ENCODE data around the gene PRR13. TPM values are rescaled to one million over a fixed set of nuclear protein-coding genes. Genes with fewer than 3 reads are reported as not detected.

The PRR13 gene
- total and polyA plus RNA-seq, 2 of the 13 experiments (the other 11 are each of a cell fraction or from before 2014, with no cell fraction given): 65.0 to 102 TPM

GRCh38 chr12:53482626-53483168 is 41.2 kb downstream of the PRR13 start:
- H3K4me3 ChIP-seq (replicated peaks in 1 of 3; ENCODE audit: insufficient read depth in 1 of 3, low read depth in 2 of 3, low read length in 3 of 3): no peak overlapping the region
- whole genome bisulfite sequencing (ENCODE audit: low lambda C conversion rate): 90% methylated on average over 2 of the region's 18 CpGs
- peaks cover 13 to 45% of the 10 kb centered on the region in 2 experiments for H3K36me3 ChIP-seq (replicated peaks in 1 of 2; ENCODE audit: control insufficient read depth in 1 of 2, insufficient read depth in 2 of 2, low read length in 2 of 2)
- in situ Hi-C loops (cut with HindIII; ENCODE audit: extremely low pct_ligation_motif_present, low pct_unique_long_range_greater_than_20kb) (no loop called here), intact Hi-C loops (cut with micrococcal nuclease; ENCODE audit: unreplicated experiment) (no loop called here)
- no peak overlapping the region for H3K4me2 ChIP-seq (ENCODE audit: low read depth, low read length)
- ATAC-seq (peak; percentile 2), FAIRE-seq (no peak), DNase-seq (ENCODE audit: low spot score) (no peak)
- H3K9me3 ChIP-seq (ENCODE audit: low read length): no peaks in the 10 kb centered on the region
- H3K9ac ChIP-seq (ENCODE audit: insufficient read depth, low read depth, low read length): no peak overlapping the region
- H3K27me3 ChIP-seq (ENCODE audit: control insufficient read depth in 1 of 2, insufficient read depth in 2 of 2, low read length in 2 of 2): no peaks in the 10 kb centered on the region
- POLR2A ChIA-PET: interaction anchor here (0.7 to 4.2 kb wide), 8 partner anchors 10 to 162 kb away, joined by 3 to 58 read pairs (median 6); partner anchors contain the start of genes AAAS, MAP3K12, PRR13 and SP1
- H4K20me1 ChIP-seq (ENCODE audit: insufficient read depth, low read length): peaks cover 12% of the 10 kb centered on the region
- no peaks in the 10 kb centered on the region for H3K79me2 ChIP-seq (ENCODE audit: insufficient read depth, low read length)
- no TSS peak for BruUV-seq (replicated peaks)
- no peak overlapping the region for H3K27ac ChIP-seq (ENCODE audit: extremely low read length, insufficient read depth, low read length)
- CTCF ChIA-PET (ENCODE audit: low intra/inter-chr PET ratio, low total read pairs): no interaction called here
- H2AFZ ChIP-seq (ENCODE audit: low read length): no peak overlapping the region
- no peaks in the 10 kb centered on the region for H3K4me1 ChIP-seq (ENCODE audit: insufficient read depth, low read length)
- TF ChIP-seq POLR2G (IDR thresholded peaks at IDR 0.05; ENCODE audit: low read depth, low read length): 0 out of 2 replicates have a peak, but pooled peaks have one; percentile 16
- TF ChIP-seq RBM22 (optimal IDR thresholded peaks at IDR 0.05; ENCODE audit: low read length): peak; percentile 92
- TF ChIP-seq HNRNPK (IDR thresholded peaks at IDR 0.05; ENCODE audit: low read depth, low read length, poor library complexity, severe bottlenecking): peak; percentile 43
- TF ChIP-seq IKZF5 (CRISPR knock-in tag; IDR thresholded peaks at IDR 0.05): 0 out of 2 replicates have a peak, but pooled peaks have one; percentile 5
- 0 out of 2 replicates have a peak, but pooled peaks have one; percentile 15 for TF ChIP-seq POLR2AphosphoS5 (IDR thresholded peaks at IDR 0.05; ENCODE audit: low read depth, low read length)
- peak; percentile 34; the same call in 1 of the 2 replicates for TF ChIP-seq AKAP8 (CRISPR knock-in tag; IDR thresholded peaks at IDR 0.05)
- peak; percentile 100 for TF ChIP-seq AGO2 (optimal IDR thresholded peaks at IDR 0.05; ENCODE audit: low read depth, low read length)
- TF ChIP-seq BATF2 (CRISPR knock-in tag; IDR thresholded peaks at IDR 0.05): no peak
- TF ChIP-seq CCDC6 (CRISPR knock-in tag; IDR thresholded peaks at IDR 0.05): peak; percentile 32; the same call in 1 of the 2 replicates
- TF ChIP-seq ZNF768 (CRISPR knock-in tag; IDR thresholded peaks at IDR 0.05): peak; percentile 37; the same call in 1 of the 2 replicates
- 0 out of 2 replicates have a peak, but pooled peaks have one; percentile 32 for TF ChIP-seq NCOA1 (CRISPR knock-in tag; IDR thresholded peaks at IDR 0.05)
- TF ChIP-seq PLRG1 (conservative IDR thresholded peaks at IDR 0.05): no peak
- TF ChIP-seq RAD21 (CRISPR knock-in tag; IDR thresholded peaks at IDR 0.05): peak; percentile 46; the same call in 1 of the 2 replicates
- no peak for TF ChIP-seq SOX13 (IDR thresholded peaks at IDR 0.05)
- TF ChIP-seq SOX13 (CRISPR knock-in tag; conservative IDR thresholded peaks at IDR 0.05 in 1 of 2, IDR thresholded peaks at IDR 0.05 in 1 of 2): 0 out of 4 replicates have a peak, but pooled peaks of 1 of the 2 experiments have one; percentile 25
- peak; percentile 86 for TF ChIP-seq RBFOX2 (IDR thresholded peaks at IDR 0.05; ENCODE audit: low read depth, low read length)
- TF ChIP-seq ZNF615 (CRISPR knock-in tag; IDR thresholded peaks at IDR 0.05; ENCODE audit: borderline replicate concordance): no peak
- TF ChIP-seq ZFX (CRISPR knock-in tag; IDR thresholded peaks at IDR 0.05; ENCODE audit: low read depth): peak; percentile 19; the same call in 1 of the 2 replicates
- 0 out of 2 replicates have a peak, but pooled peaks have one; percentile 24 for TF ChIP-seq ZNF343 (CRISPR knock-in tag; IDR thresholded peaks at IDR 0.05)
- no peak for TF ChIP-seq SOX6 (IDR thresholded peaks at IDR 0.05)
- TF ChIP-seq SOX6 (CRISPR knock-in tag; IDR thresholded peaks at IDR 0.05): no peak
- TF ChIP-seq, protein P1, sequence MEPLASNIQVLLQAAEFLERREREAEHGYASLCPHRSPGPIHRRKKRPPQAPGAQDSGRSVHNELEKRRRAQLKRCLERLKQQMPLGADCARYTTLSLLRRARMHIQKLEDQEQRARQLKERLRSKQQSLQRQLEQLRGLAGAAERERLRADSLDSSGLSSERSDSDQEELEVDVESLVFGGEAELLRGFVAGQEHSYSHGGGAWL (CRISPR knock-in tag; IDR thresholded peaks at IDR 0.05): 0 out of 2 replicates have a peak, but pooled peaks have one; percentile 17
- no peak for TF ChIP-seq ZZZ3 (CRISPR knock-in tag; IDR thresholded peaks at IDR 0.05; ENCODE audit: borderline replicate concordance)

All from HepG2 (cell line).